K562 (cell line): Measurements from ENCODE around the gene DNAH9. TPM values are rescaled to one million over a fixed set of nuclear protein-coding genes. Genes with fewer than 3 reads are reported as not detected.

Experiments
- ATAC-seq: fragments of 200-7000 bp; cut with Tn5 transposase; 3 replicates; pipeline ENCODE4 v1.9.1; 2020; ENCODE audit warnings: moderate library complexity
- BruUV-seq: library from RNA; stranded (reverse); fragments of 400-500 nt; replicated peaks from 2 replicates; lab custom pipeline; 2021; lab: Mats Ljungman, UMichigan
- CTCF ChIA-PET: fragments of 300-600 bp; formaldehyde crosslinking; extraction: SDS; loops from one replicate; lab custom pipeline; 2021; ENCODE audit warnings: low intra/inter-chr PET ratio; lab: Yijun Ruan, JAX
- POLR2A ChIA-PET: fragments of 300-600, 350-650 bp; sonication (Branson Sonifier 250); formaldehyde crosslinking; extraction: SDS; loops from one replicate; lab custom pipeline; 2021; ENCODE audit warnings: antibody characterized with exemption, inconsistent platforms; lab: Yijun Ruan, JAX
- DNase-seq, 4 experiments: peaks; one replicate each; pipeline versions ENCODE4 v3.0.0 to v3.0.0-alpha.2; 2011 to 2018; ENCODE audit warnings: low spot score in 3 of 4, mixed read lengths in 3 of 4; ENCODE audit errors: extremely low read depth in 1 of 4
- FAIRE-seq: peaks from 2 replicates; lab custom pipeline; 2011; peaks lifted over from hg19 to GRCh38; lab: Jason Lieb, UNC
- H2AFZ ChIP-seq: 2 replicates; pipeline ENCODE4 v1.6.0; 2011; ENCODE audit warnings: low read depth, low read length, control low read depth, inconsistent platforms
- H3K27ac ChIP-seq: fragments of 200-600 bp; 3 replicates; pipeline ENCODE4 v1.8.0; 2011; ENCODE audit warnings: low read depth, mild to moderate bottlenecking, control low read depth, inconsistent platforms, low read length, moderate library complexity, mixed read lengths; ENCODE audit errors: extremely low read depth
- H3K27me3 ChIP-seq, 2 experiments: fragments of 300-600 bp in 1 of 2; 2 replicates in 1 of 2; 3 replicates in 1 of 2; pipeline versions ENCODE4 v1.6.0 to v1.8.0; 2011; ENCODE audit warnings: inconsistent platforms in 2 of 2, low read length in 2 of 2, mild to moderate bottlenecking in 1 of 2, mixed read lengths in 1 of 2, moderate library complexity in 1 of 2; ENCODE audit not compliant: control insufficient read depth in 2 of 2, insufficient read depth in 2 of 2
- H3K36me3 ChIP-seq: fragments of 300-600 bp; 3 replicates; pipeline ENCODE4 v1.8.0; 2011; ENCODE audit warnings: mild to moderate bottlenecking, low read length, inconsistent platforms; ENCODE audit not compliant: control insufficient read depth, insufficient read depth
- H3K4me1 ChIP-seq, 2 experiments: fragments of 200-600 bp in 1 of 2; replicated peaks in 1 of 2; 2 replicates in 1 of 2; 3 replicates in 1 of 2; pipeline versions ENCODE4 v1.5.1 to v1.8.0; 2011; ENCODE audit warnings: inconsistent platforms in 2 of 2, low read length in 2 of 2, mild to moderate bottlenecking in 1 of 2, mixed read lengths in 1 of 2, moderate library complexity in 1 of 2; ENCODE audit not compliant: control insufficient read depth in 2 of 2, insufficient read depth in 2 of 2
- H3K4me2 ChIP-seq: 2 replicates; pipeline ENCODE4 v1.6.1; 2011; ENCODE audit warnings: low read length, control low read depth, inconsistent platforms, mixed read lengths; ENCODE audit not compliant: insufficient read depth
- H3K4me3 ChIP-seq: fragments of 200-600 bp; sonication (generic), shearing (Covaris generic); 2 replicates; pipeline ENCODE4 v1.5.1; 2016; ENCODE audit warnings: control low read depth, inconsistent platforms
- H3K79me2 ChIP-seq: fragments of 200-600 bp; 3 replicates; pipeline ENCODE4 v1.8.0; 2011; ENCODE audit warnings: low read length, inconsistent platforms; ENCODE audit not compliant: control insufficient read depth, insufficient read depth
- H3K9ac ChIP-seq, 2 experiments: 2 replicates each; pipeline versions ENCODE4 v1.6.0 to v1.6.1; 2011; ENCODE audit warnings: low read depth in 2 of 2, low read length in 2 of 2, control low read depth in 1 of 2, inconsistent platforms in 1 of 2, mild to moderate bottlenecking in 1 of 2, mixed read lengths in 1 of 2; ENCODE audit not compliant: insufficient read depth in 1 of 2
- H3K9me1 ChIP-seq: one replicate; pipeline ENCODE4 v1.6.0; 2011; ENCODE audit warnings: inconsistent platforms, mild to moderate bottlenecking, low read length, moderate library complexity; ENCODE audit not compliant: control insufficient read depth, insufficient read depth
- H3K9me3 ChIP-seq: replicated peaks from 2 replicates; pipeline ENCODE4 v1.5.1; 2011; ENCODE audit warnings: low read depth, low read length, inconsistent platforms; ENCODE audit not compliant: control insufficient read depth, insufficient read depth
- H4K20me1 ChIP-seq: replicated peaks from 2 replicates; pipeline ENCODE4 v1.6.1; 2011; ENCODE audit warnings: low read length, inconsistent platforms, mixed read lengths; ENCODE audit not compliant: control insufficient read depth, insufficient read depth
- DDX20 ChIP-seq: fragments of 450-650 bp; IDR thresholded peaks from 2 replicates; pipeline ENCODE4 v1.6.1; 2016; ENCODE audit warnings: missing genetic modification characterization, low read depth, mild to moderate bottlenecking, missing compliant biosample characterization, moderate library complexity
- ELF1 ChIP-seq: fragments of 200-800 bp; sonication (Bioruptor generic); IDR thresholded peaks from 2 replicates; pipeline ENCODE4 v1.6.1; 2016; ENCODE audit warnings: missing genetic modification characterization, missing compliant biosample characterization
- KAT2B ChIP-seq: IDR thresholded peaks from one replicate; pipeline ENCODE4 v1.6.1; 2012; ENCODE audit warnings: low read depth, mild to moderate bottlenecking, control low read depth, inconsistent platforms, low read length, moderate library complexity
- KDM2B ChIP-seq: fragments of 250-450 bp; sonication (Bioruptor Pico); IDR thresholded peaks from 2 replicates; pipeline ENCODE4 v1.8.0; 2021; ENCODE audit warnings: mild to moderate bottlenecking, moderate library complexity
- KLF16 ChIP-seq: IDR thresholded peaks from 2 replicates; pipeline ENCODE4 v1.6.1; 2016; ENCODE audit warnings: antibody characterized with exemption
- MCM2 ChIP-seq: fragments of 450-650 bp; IDR thresholded peaks from 2 replicates; pipeline ENCODE4 v1.6.1; 2017; ENCODE audit warnings: low read depth, mild to moderate bottlenecking
- MTF1 ChIP-seq: fragments of 250-450 bp; sonication (Bioruptor Pico); IDR thresholded peaks from 2 replicates; pipeline ENCODE4 v1.9.0; 2021; ENCODE audit warnings: moderate library complexity, mild to moderate bottlenecking, inconsistent platforms, borderline replicate concordance
- SIX5 ChIP-seq, 2 experiments: IDR thresholded peaks; 2 replicates each; pipeline ENCODE4 v1.6.1; 2011; ENCODE audit warnings: low read length in 2 of 2, borderline replicate concordance in 1 of 2, low read depth in 1 of 2, mild to moderate bottlenecking in 1 of 2, moderate library complexity in 1 of 2; ENCODE audit not compliant: insufficient read depth in 1 of 2
- STAG1 ChIP-seq: sonication (generic); formaldehyde crosslinking; IDR thresholded peaks from 2 replicates; pipeline ENCODE4 v1.5.0; 2020; ENCODE audit warnings: missing genetic modification reagents, borderline replicate concordance
- TCF15 ChIP-seq: fragments of 250-450 bp; sonication (Bioruptor Pico); IDR thresholded peaks from 2 replicates; pipeline ENCODE4 v1.8.0; 2022; ENCODE audit warnings: moderate library complexity, mild to moderate bottlenecking, inconsistent platforms
- ZBTB17 ChIP-seq: fragments of 450-650 bp; formaldehyde crosslinking; IDR thresholded peaks from 2 replicates; pipeline ENCODE4 v1.4.0; 2020; ENCODE audit warnings: mild to moderate bottlenecking
- ZNF165 ChIP-seq: fragments of 250-450 bp; sonication (Bioruptor Pico); IDR thresholded peaks from 2 replicates; pipeline ENCODE4 v1.4.0; 2020; ENCODE audit warnings: borderline replicate concordance
- ZNF384 ChIP-seq: IDR thresholded peaks from 2 replicates; pipeline ENCODE4 v1.6.1; 2012; ENCODE audit warnings: low read depth, low read length, improper control_type of control experiment
- ZNF444 ChIP-seq: fragments of 250-450 bp; sonication (Bioruptor Pico); IDR thresholded peaks from 2 replicates; pipeline ENCODE4 v1.4.0; 2020; ENCODE audit warnings: mild to moderate bottlenecking, moderate library complexity
- WGBS: fragments of 100-300 bp; shearing (Covaris generic); methylation state at CpG from one replicate; pipeline ENCODE4 v1.1.6; 2016; ENCODE audit warnings: low coverage, mixed read lengths; ENCODE audit not compliant: insufficient coverage; ENCODE audit errors: missing lambda C conversion rate; 5-methylcytosine and 5-hydroxymethylcytosine counted together
- in situ Hi-C: fragments of 300-500 bp; cut with MboI; formaldehyde crosslinking; loops from 4 replicates; pipeline ENCODE4 v1.15.0; 2018; ENCODE audit warnings: inconsistent platforms, mixed read lengths
- intact Hi-C: fragments of 100-400 bp; cut with micrococcal nuclease; formaldehyde crosslinking; loops from 2 replicates; pipeline ENCODE4 v1.14.2; 2022
- polyA plus RNA-seq, 8 experiments: library from polyadenylated mRNA; depleted of rRNA in 4 of 8; stranded (reverse) in 5 of 8; unstranded in 3 of 8; fragments of >200 nt; fragmentation: Nextera tagmentation in 2 of 8; fragmentation: Illumina TruSeq in 1 of 8; extraction: Ambion mirVana in 2 of 8; extraction: Trizol in 1 of 8; gene quantifications; 2 replicates each; pipeline versions ENCODE4 v1.2.1 to v1.2.3, GENCODE V29; 2011 to 2014; ENCODE audit warnings: inconsistent platforms in 1 of 8, missing spikeins in 1 of 8
- total RNA-seq, 7 experiments: library from RNA; depleted of rRNA in 6 of 7; stranded (reverse); fragments of >200 nt in 6 of 7; fragmentation: Illumina TruSeq in 2 of 7; extraction: Trizol in 2 of 7; gene quantifications; 2 replicates each; pipeline versions ENCODE4 v1.2.1 to v1.2.3, GENCODE V29; 2011 to 2021; ENCODE audit warnings: low replicate concordance in 1 of 7

Gene DNAH9
- total and polyA plus RNA-seq, 9 of the 15 experiments (the other 6 are each of a cell fraction or from before 2014, with no cell fraction given), result not detected

- ChIA-PET POLR2A (no interaction called here), CTCF (no interaction called here)
- Histone ChIP-seq H3K36me3 (no peaks in the 10 kb centered on the region), H3K9me3 (no peaks in the 10 kb centered on the region), H3K27ac (no peak overlapping the region), H3K27me3 (no peaks in the 10 kb centered on the region), H3K4me1 (no peaks in the 10 kb centered on the region), H4K20me1 (no peaks in the 10 kb centered on the region), H3K4me3 (no peak overlapping the region), H2AFZ (no peak overlapping the region), H3K9ac (no peak overlapping the region), H3K4me2 (no peak overlapping the region), H3K79me2 (no peaks in the 10 kb centered on the region), H3K9me1 (no peaks in the 10 kb centered on the region)
- FAIRE-seq (no peak), ATAC-seq (no peak), DNase-seq (no peak)
- in situ Hi-C loops (no loop called here), intact Hi-C loops (no loop called here)
- 0% methylated on average over 6 of the region's 6 CpGs for WGBS
- no TSS peak for BruUV-seq
- TF ChIP-seq TCF15 (CRISPR knock-in tag) (no peak), KLF16 (no peak), KAT2B (no peak), KDM2B (CRISPR knock-in tag) (no peak), MTF1 (CRISPR knock-in tag) (no peak), ZNF444 (CRISPR knock-in tag) (no peak), ELF1 (tag) (no peak), SIX5 (IDR thresholded peaks at IDR 0.05; ENCODE audit: borderline replicate concordance in 1 of 2, insufficient read depth in 1 of 2, low read depth in 1 of 2, low read length in 2 of 2) (no peak), ZNF165 (no peak), DDX20 (tag) (no peak), STAG1 (no peak), ZNF384 (no peak), MCM2 (no peak), ZBTB17 (no peak)
Measured at GRCh38 chr17:11624976-11625375, 26.7 kb downstream of the DNAH9 start.
